IPS-20b (cell line): ENCODE data around the gene GABRG3.

Experiments
- H3K27ac ChIP-seq: one replicate; pipeline ENCODE4 v1.5.1; 2013; ENCODE audit warnings: low read length
- H3K27me3 ChIP-seq: 2 replicates; pipeline ENCODE4 v1.6.1; 2013; ENCODE audit warnings: mild to moderate bottlenecking, low read length, inconsistent platforms; ENCODE audit not compliant: insufficient read depth
- H3K36me3 ChIP-seq: 2 replicates; pipeline ENCODE4 v1.6.1; 2013; ENCODE audit warnings: low read depth, mild to moderate bottlenecking, inconsistent platforms, low read length, moderate library complexity; ENCODE audit not compliant: insufficient read depth
- H3K4me1 ChIP-seq: 2 replicates; pipeline ENCODE4 v1.6.1; 2013; ENCODE audit warnings: mild to moderate bottlenecking, control low read depth, inconsistent platforms, low read length, moderate library complexity; ENCODE audit not compliant: insufficient read depth
- H3K4me3 ChIP-seq: 2 replicates; pipeline ENCODE4 v1.5.1; 2013; ENCODE audit warnings: mild to moderate bottlenecking, low read length, inconsistent platforms
- H3K9ac ChIP-seq: 2 replicates; pipeline ENCODE4 v1.6.1; 2013; ENCODE audit warnings: low read depth, mild to moderate bottlenecking, inconsistent platforms, low read length, moderate library complexity
- H3K9me3 ChIP-seq: 2 replicates; pipeline ENCODE4 v1.6.1; 2013; ENCODE audit warnings: mild to moderate bottlenecking, low read depth, low read length, inconsistent platforms; ENCODE audit not compliant: insufficient read depth

GABRG3 gene

GRCh38 chr15:27482287-27482686 is 511.3 kb downstream of the GABRG3 start:
- Histone ChIP-seq H3K9ac (peak overlapping the region; percentile 17; the same call in 1 of the 2 replicates), H3K27ac (no peak overlapping the region), H3K36me3 (no peaks in the 10 kb centered on the region)

GRCh38 chr15:27483124-27483523 is 512.1 kb downstream of the GABRG3 start:
- Histone ChIP-seq H3K9me3 (no peaks in the 10 kb centered on the region), H3K9ac (no peak overlapping the region), H3K4me3 (0 out of 2 replicates have a peak overlapping the region, but pooled peaks have one; percentile 14), H3K27ac (no peak overlapping the region), H3K4me1 (peaks cover 22% of the 10 kb centered on the region), H3K27me3 (no peaks in the 10 kb centered on the region), H3K36me3 (no peaks in the 10 kb centered on the region)

More at GRCh38 chr15:27482287-27482686, 511.3 kb downstream of the GABRG3 start:
- no peaks in the 10 kb centered on the region for H3K9me3 ChIP-seq
- H3K4me3 ChIP-seq = peak overlapping the region; percentile 43; the same call in 1 of the 2 replicates
- no peaks in the 10 kb centered on the region for H3K27me3 ChIP-seq
- H3K4me1 ChIP-seq = peaks cover 22% of the 10 kb centered on the region

- no peaks in the 10 kb centered on the region for H3K27me3 ChIP-seq
- no peak overlapping the region for H3K4me3 ChIP-seq
- no peak overlapping the region for H3K9ac ChIP-seq
- no peaks in the 10 kb centered on the region for H3K36me3 ChIP-seq
- no peaks in the 10 kb centered on the region for H3K9me3 ChIP-seq
- peaks cover 22% of the 10 kb centered on the region for H3K4me1 ChIP-seq
- H3K27ac ChIP-seq = no peak overlapping the region
These were observed 514.3 kb downstream of the GABRG3 start for GRCh38 chr15:27485265-27485664.

GRCh38 chr15:27486051-27486450 is 515.1 kb downstream of the GABRG3 start:
- no peaks in the 10 kb centered on the region for H3K36me3 ChIP-seq
- peaks cover 23% of the 10 kb centered on the region for H3K4me1 ChIP-seq
- no peaks in the 10 kb centered on the region for H3K9me3 ChIP-seq
- H3K9ac ChIP-seq = no peak overlapping the region
- no peak overlapping the region for H3K4me3 ChIP-seq
- H3K27ac ChIP-seq = no peak overlapping the region
- H3K27me3 ChIP-seq = no peaks in the 10 kb centered on the region

- Histone ChIP-seq H3K9me3 (no peaks in the 10 kb centered on the region), H3K4me3 (no peak overlapping the region), H3K27me3 (no peaks in the 10 kb centered on the region), H3K4me1 (peaks cover 28% of the 10 kb centered on the region), H3K9ac (no peak overlapping the region), H3K27ac (no peak overlapping the region), H3K36me3 (no peaks in the 10 kb centered on the region)
These were observed 516.0 kb downstream of the GABRG3 start for GRCh38 chr15:27486683-27487647.

- H3K36me3 ChIP-seq = no peaks in the 10 kb centered on the region
- no peak overlapping the region for H3K4me3 ChIP-seq
- no peak overlapping the region for H3K27ac ChIP-seq
- H3K9me3 ChIP-seq = no peaks in the 10 kb centered on the region
- H3K27me3 ChIP-seq = no peaks in the 10 kb centered on the region
- peaks cover 22% of the 10 kb centered on the region for H3K4me1 ChIP-seq
- no peak overlapping the region for H3K9ac ChIP-seq
These were observed 516.9 kb downstream of the GABRG3 start for GRCh38 chr15:27487846-27488245.

- Histone ChIP-seq H3K9me3 (no peaks in the 10 kb centered on the region), H3K36me3 (no peaks in the 10 kb centered on the region), H3K27ac (no peak overlapping the region)
These were observed 520.0 kb downstream of the GABRG3 start for GRCh38 chr15:27490867-27491595.

GRCh38 chr15:27491666-27492621 is 521.0 kb downstream of the GABRG3 start:
- H3K36me3 ChIP-seq = no peaks in the 10 kb centered on the region
- peaks cover 14% of the 10 kb centered on the region for H3K4me1 ChIP-seq
- H3K4me3 ChIP-seq = no peak overlapping the region
- H3K27me3 ChIP-seq = no peaks in the 10 kb centered on the region
- no peaks in the 10 kb centered on the region for H3K9me3 ChIP-seq
- H3K9ac ChIP-seq = no peak overlapping the region
- no peak overlapping the region for H3K27ac ChIP-seq

More at GRCh38 chr15:27490867-27491595, 520.0 kb downstream of the GABRG3 start:
- Histone ChIP-seq H3K4me1 (peaks cover 14% of the 10 kb centered on the region), H3K9ac (no peak overlapping the region), H3K27me3 (no peaks in the 10 kb centered on the region), H3K4me3 (no peak overlapping the region)

GRCh38 chr15:27495963-27496459 is 525.0 kb downstream of the GABRG3 start:
- no peak overlapping the region for H3K27ac ChIP-seq
- H3K9me3 ChIP-seq = no peaks in the 10 kb centered on the region
- H3K36me3 ChIP-seq = no peaks in the 10 kb centered on the region
- peaks cover 22% of the 10 kb centered on the region for H3K4me1 ChIP-seq
- no peak overlapping the region for H3K9ac ChIP-seq
- H3K27me3 ChIP-seq = no peaks in the 10 kb centered on the region
- no peak overlapping the region for H3K4me3 ChIP-seq

- no peaks in the 10 kb centered on the region for H3K9me3 ChIP-seq
- H3K27ac ChIP-seq = no peak overlapping the region
- no peaks in the 10 kb centered on the region for H3K27me3 ChIP-seq
- H3K4me1 ChIP-seq = peaks cover 9% of the 10 kb centered on the region
- H3K9ac ChIP-seq = no peak overlapping the region
- H3K36me3 ChIP-seq = no peaks in the 10 kb centered on the region
- H3K4me3 ChIP-seq = no peak overlapping the region
These were observed 527.7 kb downstream of the GABRG3 start for GRCh38 chr15:27498700-27499099.

- peaks cover 9% of the 10 kb centered on the region for H3K4me1 ChIP-seq
- no peaks in the 10 kb centered on the region for H3K36me3 ChIP-seq
- H3K27ac ChIP-seq = no peak overlapping the region
- H3K9ac ChIP-seq = no peak overlapping the region
- H3K4me3 ChIP-seq = no peak overlapping the region
- no peaks in the 10 kb centered on the region for H3K27me3 ChIP-seq
- H3K9me3 ChIP-seq = no peaks in the 10 kb centered on the region
These were observed 528.2 kb downstream of the GABRG3 start for GRCh38 chr15:27499191-27499590.
